GM23338 (cell line): ENCODE measurements around the gene LRMDA. TPM values are rescaled to one million over a fixed set of nuclear protein-coding genes. Genes with fewer than 3 reads are reported as not detected.

ENCODE experiments used
- ATAC-seq: fragments of 200-7000 bp; cut with Tn5 transposase; 3 replicates; pipeline ENCODE4 v1.9.1; 2020
- DNase-seq: peaks from one replicate; pipeline ENCODE4 v3.0.0-alpha.2; 2015; ENCODE audit warnings: low spot score
- H2AFZ ChIP-seq: fragments of 200-600 bp; sonication (generic); 2 replicates; pipeline ENCODE4 v1.8.0; 2016; ENCODE audit warnings: antibody characterized with exemption, mild to moderate bottlenecking, moderate library complexity
- H3F3A ChIP-seq: fragments of 200-600 bp; sonication (generic); replicated peaks from 2 replicates; pipeline ENCODE4 v1.8.0; 2017; ENCODE audit warnings: antibody characterized with exemption, mixed run types, low read depth
- H3K27ac ChIP-seq: fragments of 200-600 bp; sonication (generic); 2 replicates; pipeline ENCODE4 v1.6.1; 2016; ENCODE audit warnings: low read depth
- H3K27me3 ChIP-seq: fragments of 200-600 bp; sonication (generic); 2 replicates; pipeline ENCODE4 v1.8.0; 2016; ENCODE audit warnings: mild to moderate bottlenecking, mixed run types, moderate library complexity; ENCODE audit not compliant: insufficient read depth
- H3K36me3 ChIP-seq: fragments of 200-600 bp; sonication (generic); 2 replicates; pipeline ENCODE4 v1.8.0; 2016; ENCODE audit warnings: mild to moderate bottlenecking; ENCODE audit not compliant: insufficient read depth
- H3K4me1 ChIP-seq: fragments of 200-600 bp; sonication (generic); 2 replicates; pipeline ENCODE4 v1.8.0; 2016; ENCODE audit warnings: mild to moderate bottlenecking, moderate library complexity; ENCODE audit not compliant: insufficient read depth
- H3K4me2 ChIP-seq: fragments of 200-600 bp; sonication (generic); 2 replicates; pipeline ENCODE4 v1.7.1; 2017; ENCODE audit warnings: mixed run types
- H3K4me3 ChIP-seq: fragments of 200-600 bp; sonication (generic); 2 replicates; pipeline ENCODE4 v1.6.1; 2016; ENCODE audit warnings: mixed run types
- H3K79me2 ChIP-seq: fragments of 200-600 bp; sonication (generic); replicated peaks from 2 replicates; pipeline ENCODE4 v1.8.0; 2017; ENCODE audit warnings: mild to moderate bottlenecking; ENCODE audit not compliant: insufficient read depth
- H3K9me2 ChIP-seq: fragments of 200-600 bp; sonication (generic); 2 replicates; pipeline ENCODE4 v1.8.0; 2017; ENCODE audit not compliant: insufficient read depth
- H4K20me1 ChIP-seq: fragments of 200-600 bp; sonication (generic); replicated peaks from 2 replicates; pipeline ENCODE4 v1.8.0; 2017; ENCODE audit warnings: mild to moderate bottlenecking; ENCODE audit not compliant: insufficient read depth
- H3K27ac Mint-ChIP-seq: 2 replicates; pipeline ENCODE4 v1.8.0; 2020; ENCODE audit warnings: inconsistent platforms, mild to moderate bottlenecking, moderate library complexity, mixed read lengths
- H3K27me3 Mint-ChIP-seq: 3 replicates; pipeline ENCODE4 v1.8.0; 2022; ENCODE audit warnings: low read depth, mild to moderate bottlenecking, moderate library complexity, mixed read lengths, inconsistent platforms; ENCODE audit not compliant: insufficient read depth, poor library complexity
- H3K36me3 Mint-ChIP-seq: 3 replicates; pipeline ENCODE4 v1.8.0; 2021; ENCODE audit warnings: low read depth, mild to moderate bottlenecking, inconsistent platforms, moderate library complexity, mixed read lengths
- H3K4me1 Mint-ChIP-seq: 3 replicates; pipeline ENCODE4 v1.8.0; 2020; ENCODE audit warnings: mild to moderate bottlenecking, inconsistent platforms, mixed read lengths
- H3K4me3 Mint-ChIP-seq: 3 replicates; pipeline ENCODE4 v1.8.0; 2021; ENCODE audit warnings: moderate library complexity, mild to moderate bottlenecking, inconsistent platforms, mixed read lengths
- H3K9me3 Mint-ChIP-seq: 3 replicates; pipeline ENCODE4 v1.8.0; 2020; ENCODE audit warnings: moderate library complexity, mild to moderate bottlenecking, inconsistent platforms, mixed read lengths
- CREB1 ChIP-seq: fragments of 250-450 bp; sonication (Bioruptor Pico); IDR thresholded peaks from 2 replicates; pipeline ENCODE4 v1.5.0; 2020; ENCODE audit warnings: low read depth, mild to moderate bottlenecking, moderate library complexity
- CTCF ChIP-seq, 2 experiments: fragments of 200-600 bp in 1 of 2; sonication (generic) in 1 of 2; conservative IDR thresholded peaks; 2 replicates each; pipeline versions ENCODE4 v1.5.1 to v1.6.1; 2016 to 2017; ENCODE audit warnings: antibody characterized with exemption in 2 of 2, low read depth in 2 of 2, mild to moderate bottlenecking in 2 of 2, moderate library complexity in 1 of 2
- ETS1 ChIP-seq: IDR thresholded peaks from 2 replicates; pipeline ENCODE4 v1.6.1; 2016; ENCODE audit warnings: antibody characterized with exemption
- EZH2 ChIP-seq: fragments of 200-600 bp; sonication (generic); IDR thresholded peaks from one replicate; pipeline ENCODE4 v1.8.0; 2017; ENCODE audit warnings: antibody characterized with exemption, mild to moderate bottlenecking, low read depth; ENCODE audit not compliant: unreplicated experiment
- JUNB ChIP-seq: IDR thresholded peaks from one replicate; pipeline ENCODE4 v1.6.1; 2016; ENCODE audit warnings: antibody characterized with exemption; ENCODE audit not compliant: unreplicated experiment
- NANOG ChIP-seq: IDR thresholded peaks from 2 replicates; pipeline ENCODE4 v1.6.1; 2016; ENCODE audit warnings: antibody characterized with exemption, borderline replicate concordance
- REST ChIP-seq: IDR thresholded peaks from one replicate; pipeline ENCODE4 v1.6.1; 2018; ENCODE audit warnings: antibody characterized with exemption; ENCODE audit not compliant: unreplicated experiment
- ZNF114 ChIP-seq: fragments of 250-450 bp; sonication (Bioruptor Pico); IDR thresholded peaks from 2 replicates; pipeline ENCODE4 v1.5.0; 2020; ENCODE audit warnings: mild to moderate bottlenecking, moderate library complexity
- ZNF462 ChIP-seq: fragments of 250-450 bp; sonication (Bioruptor Pico); IDR thresholded peaks from 2 replicates; pipeline ENCODE4 v1.5.0; 2020; ENCODE audit warnings: mild to moderate bottlenecking, moderate library complexity
- polyA plus RNA-seq: library from polyadenylated mRNA; unstranded; fragments of >200 nt; fragmentation: Nextera tagmentation; extraction: Ambion mirVana; gene quantifications from 2 replicates; pipeline ENCODE4 v1.2.1, GENCODE V29; 2016
- total RNA-seq: library from RNA; depleted of rRNA; stranded (reverse); fragments of >200 nt; shearing (Covaris generic); gene quantifications from 2 replicates; pipeline ENCODE4 v1.2.3, GENCODE V29; 2014

LRMDA gene
- total and polyA plus RNA-seq, 2 experiments from 2014 or later: 0.90 to 1.8 TPM

- ATAC-seq (peak; percentile 56), DNase-seq (peak; percentile 32)
- Histone ChIP-seq H3K36me3 (no peaks in the 10 kb centered on the region), H3F3A (no peaks in the 10 kb centered on the region), H2AFZ (0 out of 2 replicates have a peak overlapping the region, but pooled peaks have one; percentile 34), H3K4me2 (peak overlapping the region; percentile 46), H3K9me2 (0 out of 2 replicates have a peak, but pooled peaks cover 4% of the 10 kb centered on the region), H3K27ac (no peak overlapping the region), H3K27me3 (peaks cover 45% of the 10 kb centered on the region), H3K4me3 (peak overlapping the region; percentile 25), H4K20me1 (no peaks in the 10 kb centered on the region), H3K79me2 (no peaks in the 10 kb centered on the region), H3K4me1 (peaks cover 42% of the 10 kb centered on the region)
- peaks cover 40% of the 10 kb centered on the region for H3K27me3 Mint-ChIP-seq
- peaks cover 43% of the 10 kb centered on the region for H3K4me1 Mint-ChIP-seq
- H3K27ac Mint-ChIP-seq: no peak overlapping the region
- TF ChIP-seq ZNF114 (CRISPR knock-in tag) (no peak), JUNB (no peak), ETS1 (no peak), EZH2 (no peak), NANOG (no peak), ZNF462 (CRISPR knock-in tag) (no peak), CREB1 (no peak), CTCF (conservative IDR thresholded peaks at IDR 0.05; ENCODE audit: low read depth in 2 of 2) (no peak), REST (no peak)
- peak overlapping the region; percentile 40 for H3K4me3 Mint-ChIP-seq
- H3K36me3 Mint-ChIP-seq: no peaks in the 10 kb centered on the region
- H3K9me3 Mint-ChIP-seq: peaks cover under 1% of the 10 kb centered on the region; the same call in 2 of the 3 replicates
Measured at GRCh38 chr10:75451831-75452230, 20.4 kb downstream of the LRMDA start.
